Body of pancreas (tissue), 4 donors: Measurements from ENCODE around the gene SCN4A. TPM values are rescaled to one million over a fixed set of nuclear protein-coding genes. Genes with fewer than 3 reads are reported as not detected.

Experiments used
- ATAC-seq: fragments of 150-250 bp; one replicate; pipeline ENCODE4 v1.9.1; 2016
- DNase-seq, 4 donors: peaks; one replicate each; pipeline ENCODE4 v3.0.0-alpha.2; 2019
- H3K27ac ChIP-seq, 4 donors: fragments of 200-600 bp; sonication (generic); 1 replicate in 3 of 4; 2 replicates in 1 of 4; pipeline versions ENCODE4 v1.5.1 to v1.6.1; 2016 to 2019; ENCODE audit warnings: mild to moderate bottlenecking in 1 of 4, mixed read lengths in 1 of 4, moderate library complexity in 1 of 4
- H3K27me3 ChIP-seq, 2 donors: fragments of 200-600 bp; sonication (generic); one replicate each; pipeline ENCODE4 v1.6.0; 2016; ENCODE audit warnings: mild to moderate bottlenecking in 1 of 2
- H3K36me3 ChIP-seq, 2 donors: fragments of 200-600 bp; sonication (generic); replicated peaks in 1 of 2; 2 replicates each; pipeline ENCODE4 v1.5.1; 2016; ENCODE audit warnings: low read depth in 2 of 2; ENCODE audit not compliant: insufficient read depth in 1 of 2
- H3K4me1 ChIP-seq: fragments of 200-600 bp; sonication (generic); one replicate; pipeline ENCODE4 v1.6.0; 2016
- H3K4me3 ChIP-seq, 2 donors: fragments of 200-600 bp; sonication (generic); 1 replicate in 1 of 2; 2 replicates in 1 of 2; pipeline ENCODE4 v1.5.1; 2016 to 2019
- H3K9me3 ChIP-seq, 3 donors: fragments of 200-600 bp; sonication (generic); 1 replicate in 2 of 3; 2 replicates in 1 of 3; pipeline ENCODE4 v1.5.1; 2016
- CTCF ChIP-seq, 7 experiments: fragments of 450-650 bp in 4 of 7; fragments of 200-600 bp in 3 of 7; sonication (generic) in 3 of 7; IDR thresholded peaks; one replicate each; pipeline ENCODE4 v1.5.1; 2016 to 2019; ENCODE audit warnings: antibody characterized with exemption in 7 of 7
- POLR2A ChIP-seq, 3 donors: fragments of 450-650 bp; IDR thresholded peaks; one replicate each; pipeline ENCODE4 v1.6.1; 2016; ENCODE audit warnings: antibody characterized with exemption in 3 of 3, mild to moderate bottlenecking in 2 of 3
- WGBS, 2 donors: methylation state at CpG; one replicate each; pipeline ENCODE4 v1.1.5; 2017; 5-methylcytosine and 5-hydroxymethylcytosine counted together
- intact Hi-C: fragments of 100-400 bp; cut with DNase I; formaldehyde crosslinking; loops from one replicate; pipeline ENCODE4 v1.15.1; 2023
- total RNA-seq, 2 donors: library from RNA; depleted of rRNA; stranded (reverse); fragments of >200 nt; gene quantifications; one replicate each; pipeline ENCODE4 v1.1.0, GENCODE V29; 2016

The SCN4A gene
- total RNA-seq, 2 donors from 2014 or later, result 0.26 to 1.3 TPM

- H3K9me3 ChIP-seq, result no peaks in the 10 kb centered on the region
- H3K27me3 ChIP-seq, result no peaks in the 10 kb centered on the region
- 91 to 94% methylated on average over 2 to 4 of the region's 4 CpGs for WGBS, 2 donors
- no peak for ATAC-seq
- no peak overlapping the region for H3K4me3 ChIP-seq
- H3K4me1 ChIP-seq, result no peaks in the 10 kb centered on the region
- TF ChIP-seq POLR2A (IDR thresholded peaks at IDR 0.05) (no peak), CTCF (IDR thresholded peaks at IDR 0.05) (no peak)
- no peak for DNase-seq
- intact Hi-C loops, result no loop called here
- H3K27ac ChIP-seq, result no peak overlapping the region
- H3K36me3 ChIP-seq, result no peaks in the 10 kb centered on the region
Observed at GRCh38 chr17:63932721-63933120, 40.0 kb downstream of the SCN4A start.

GRCh38 chr17:63931981-63932561, 40.6 kb downstream of the SCN4A start, which contains the start of gene CD79B:
Gene CD79B (minus strand): TSS chr17:63932331. CDS start chr17:63932261, 70 bp downstream.
- WGBS, 2 donors, result 55 to 73% methylated on average over 13 to 19 of the region's 19 CpGs
- Histone ChIP-seq H3K9me3 (no peaks in the 10 kb centered on the region), H3K4me3 (no peak within 1 kb of the TSS), H3K27ac (no peak within 1 kb of the TSS), H3K4me1 (no peaks in the 10 kb centered on the region), H3K27me3 (no peaks in the 10 kb centered on the region), H3K36me3 (no peaks in the 10 kb centered on the region)
- intact Hi-C loops, result no loop called here
- no peak for ATAC-seq
- DNase-seq, result no peak
- no peak for TF ChIP-seq CTCF (IDR thresholded peaks at IDR 0.05)
- no peak for TF ChIP-seq POLR2A (IDR thresholded peaks at IDR 0.05)

GRCh38 chr17:63930951-63931575, 41.7 kb downstream of the SCN4A start:
- intact Hi-C loops, result no loop called here
- Histone ChIP-seq H3K4me3 (no peak overlapping the region), H3K27ac (no peak overlapping the region), H3K36me3 (no peaks in the 10 kb centered on the region), H3K9me3 (no peaks in the 10 kb centered on the region), H3K4me1 (no peaks in the 10 kb centered on the region), H3K27me3 (no peaks in the 10 kb centered on the region)
- WGBS, 2 donors, result 60 to 84% methylated on average over 9 to 16 of the region's 16 CpGs
- peak; percentile 41 for ATAC-seq
- DNase-seq, result peak in 3 of 4 donors; percentile 37 to 56 (median 42)
- no peak for TF ChIP-seq POLR2A (IDR thresholded peaks at IDR 0.05)
- no peak for TF ChIP-seq CTCF (IDR thresholded peaks at IDR 0.05)

- intact Hi-C loops, result loop anchor here (10.0 kb wide), 1 partner anchor 355 kb away; no protein-coding TSS in a partner anchor
- whole genome bisulfite sequencing, 2 donors, result 66 to 84% methylated on average over 10 to 23 of the region's 24 CpGs
- ATAC-seq, result peak; percentile 25
- peak in 2 of 4 donors; percentile 10 to 22 for DNase-seq
- Histone ChIP-seq H3K4me3 (no peak overlapping the region), H3K36me3 (no peaks in the 10 kb centered on the region), H3K27me3 (no peaks in the 10 kb centered on the region), H3K4me1 (no peaks in the 10 kb centered on the region), H3K27ac (no peak overlapping the region), H3K9me3 (no peaks in the 10 kb centered on the region)
- no peak for TF ChIP-seq CTCF (IDR thresholded peaks at IDR 0.05)
- no peak for TF ChIP-seq POLR2A (IDR thresholded peaks at IDR 0.05)
Observed at GRCh38 chr17:63929860-63930766, 42.6 kb downstream of the SCN4A start.
